Measurements from ENCODE around the gene CISTR. TPM values are rescaled to one million over a fixed set of nuclear protein-coding genes. Genes with fewer than 3 reads are reported as not detected.

CISTR gene
- total RNA-seq, 1 experiment from 2014 or later, result not detected

DNA sequence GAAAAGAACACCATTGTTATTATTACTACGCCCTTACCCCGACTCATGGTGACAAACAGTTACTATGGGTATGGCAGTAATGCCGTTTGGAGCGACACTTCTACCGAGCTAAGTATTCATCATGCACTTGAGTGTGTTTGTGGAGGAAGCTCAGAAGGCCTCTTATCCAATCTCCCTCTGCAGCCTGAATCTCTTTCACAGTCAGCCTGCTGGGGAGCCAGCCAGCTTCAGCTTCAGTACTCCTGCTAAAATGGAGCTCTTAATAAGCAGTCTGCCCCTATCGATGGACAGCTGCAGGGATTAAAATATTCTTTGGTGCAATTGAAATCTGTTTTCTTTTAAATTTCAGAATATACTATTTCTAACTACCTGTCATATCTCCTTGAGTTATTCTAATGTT lies 51.2 kb downstream of the CISTR start:
- H3K27ac Mint-ChIP-seq, result no peak overlapping the region
- no peak overlapping the region for H4K8ac ChIP-seq (replicated peaks; ENCODE audit: insufficient read length, low read depth, low read length)
- no peaks in the 10 kb centered on the region for H3K79me2 ChIP-seq (ENCODE audit: insufficient read depth, low read length)
- no peak for DNase-seq
- no peaks in the 10 kb centered on the region for H3K79me1 ChIP-seq (ENCODE audit: insufficient read depth, low read depth, low read length, poor library complexity, severe bottlenecking)
- TF ChIP-seq, protein P1, sequence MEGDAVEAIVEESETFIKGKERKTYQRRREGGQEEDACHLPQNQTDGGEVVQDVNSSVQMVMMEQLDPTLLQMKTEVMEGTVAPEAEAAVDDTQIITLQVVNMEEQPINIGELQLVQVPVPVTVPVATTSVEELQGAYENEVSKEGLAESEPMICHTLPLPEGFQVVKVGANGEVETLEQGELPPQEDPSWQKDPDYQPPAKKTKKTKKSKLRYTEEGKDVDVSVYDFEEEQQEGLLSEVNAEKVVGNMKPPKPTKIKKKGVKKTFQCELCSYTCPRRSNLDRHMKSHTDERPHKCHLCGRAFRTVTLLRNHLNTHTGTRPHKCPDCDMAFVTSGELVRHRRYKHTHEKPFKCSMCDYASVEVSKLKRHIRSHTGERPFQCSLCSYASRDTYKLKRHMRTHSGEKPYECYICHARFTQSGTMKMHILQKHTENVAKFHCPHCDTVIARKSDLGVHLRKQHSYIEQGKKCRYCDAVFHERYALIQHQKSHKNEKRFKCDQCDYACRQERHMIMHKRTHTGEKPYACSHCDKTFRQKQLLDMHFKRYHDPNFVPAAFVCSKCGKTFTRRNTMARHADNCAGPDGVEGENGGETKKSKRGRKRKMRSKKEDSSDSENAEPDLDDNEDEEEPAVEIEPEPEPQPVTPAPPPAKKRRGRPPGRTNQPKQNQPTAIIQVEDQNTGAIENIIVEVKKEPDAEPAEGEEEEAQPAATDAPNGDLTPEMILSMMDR (conservative IDR thresholded peaks at IDR 0.05), result no peak
- H4K20me1 ChIP-seq (ENCODE audit: control insufficient read depth, insufficient read depth, insufficient read length), result no peaks in the 10 kb centered on the region
- H3K36me3 Mint-ChIP-seq (ENCODE audit: insufficient read depth in 1 of 3, low read depth in 3 of 3), result no peaks in the 10 kb centered on the region
- no peaks in the 10 kb centered on the region for H3K9me3 ChIP-seq (ENCODE audit: control insufficient read depth, low read depth, low read length)
- H3K27me3 Mint-ChIP-seq (ENCODE audit: low read depth), result peaks cover 83% of the 10 kb centered on the region
- no peak overlapping the region for H2BK20ac ChIP-seq (ENCODE audit: low read depth, low read length, poor library complexity, severe bottlenecking)
- no peaks in the 10 kb centered on the region for H3K4me1 ChIP-seq (ENCODE audit: insufficient read depth, low read length)
- no peak overlapping the region for H4K5ac ChIP-seq (ENCODE audit: insufficient read length, low read depth, low read length)
- H2BK120ac ChIP-seq (ENCODE audit: low read depth, low read length, poor library complexity, severe bottlenecking), result no peak overlapping the region
- no peak overlapping the region for H3K23ac ChIP-seq (ENCODE audit: insufficient read length, low read depth, low read length)
- peaks cover 4% of the 10 kb centered on the region; the same call in 1 of the 2 replicates for H3K27me3 ChIP-seq (ENCODE audit: insufficient read depth, low read length)
- H3K4me3 Mint-ChIP-seq, result no peak overlapping the region
- no peak overlapping the region for H3T11ph ChIP-seq (ENCODE audit: low read length)
- H3K14ac ChIP-seq (ENCODE audit: insufficient read depth, low read length), result no peak overlapping the region
- no peak overlapping the region for H4K91ac ChIP-seq (ENCODE audit: insufficient read length, low read depth, low read length)
- no peak overlapping the region for H3K27ac ChIP-seq (ENCODE audit: insufficient read length, low read depth, low read length)
- H3K4me1 Mint-ChIP-seq, result peaks cover 20 to 26% of the 10 kb centered on the region in 2 experiments
- no peak overlapping the region for H2BK12ac ChIP-seq (ENCODE audit: insufficient read length, low read depth, low read length)
- H2AK5ac ChIP-seq (ENCODE audit: insufficient read length, low read length), result no peak overlapping the region
- H3K4ac ChIP-seq (ENCODE audit: low read depth, low read length), result no peak overlapping the region
- no peak overlapping the region for H2BK5ac ChIP-seq (ENCODE audit: insufficient read length, low read length)
- no peak overlapping the region for H3K18ac ChIP-seq (ENCODE audit: insufficient read length, low read depth, low read length)
- no peak overlapping the region for H2AFZ ChIP-seq (ENCODE audit: low read length)
- H3K9me3 Mint-ChIP-seq, result peaks cover 0 to 3% of the 10 kb centered on the region in 2 experiments; a peak in 1 of 5 replicates
- no peak overlapping the region for H3K4me2 ChIP-seq (ENCODE audit: insufficient read depth, insufficient read length, low read length)
- no peak overlapping the region for H3K56ac ChIP-seq (ENCODE audit: insufficient read length, low read depth, low read length)
- WGBS (ENCODE audit: extremely low coverage, insufficient read length, low lambda C conversion rate), result no CpG with 5 or more reads among the region's 6 CpGs
- no peak overlapping the region for H2BK15ac ChIP-seq (ENCODE audit: low read depth, low read length)
- no peak overlapping the region for H3K9ac ChIP-seq (ENCODE audit: extremely low read depth, insufficient read length, low read length)
- H3K23me2 ChIP-seq (ENCODE audit: insufficient read length, low read depth, low read length, poor library complexity, severe bottlenecking), result peaks cover 9% of the 10 kb centered on the region
